ENCODE data around the gene TLX3.
"Not testable (repeated sequence)": the region's sequence is repeated elsewhere in the genome, so short reads cannot be mapped to it uniquely, and the experiment has no call there.

TLX3 gene

DNA sequence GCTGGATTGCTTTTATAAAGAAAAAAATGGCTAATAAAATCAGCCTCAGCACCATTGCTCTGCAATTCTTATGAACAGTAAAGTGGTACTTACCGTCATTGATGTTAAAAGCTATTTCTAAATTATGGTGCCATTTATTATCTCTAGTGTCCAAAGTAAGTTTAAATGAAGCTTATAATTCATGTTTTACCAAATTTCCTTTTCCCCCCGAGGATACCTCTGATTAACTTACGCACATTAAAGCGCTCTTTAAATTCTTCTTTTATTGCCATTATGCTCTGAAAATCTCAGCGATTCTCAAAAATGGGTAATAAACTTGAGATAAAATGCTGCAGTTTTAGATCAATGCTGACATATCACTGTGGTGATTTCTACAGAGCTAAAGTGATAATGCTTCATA, 13.5 kb downstream of the TLX3 start:
- H3K4me3 ChIP-seq (ENCODE audit: low read depth, low read length): no peak overlapping the region

DNA sequence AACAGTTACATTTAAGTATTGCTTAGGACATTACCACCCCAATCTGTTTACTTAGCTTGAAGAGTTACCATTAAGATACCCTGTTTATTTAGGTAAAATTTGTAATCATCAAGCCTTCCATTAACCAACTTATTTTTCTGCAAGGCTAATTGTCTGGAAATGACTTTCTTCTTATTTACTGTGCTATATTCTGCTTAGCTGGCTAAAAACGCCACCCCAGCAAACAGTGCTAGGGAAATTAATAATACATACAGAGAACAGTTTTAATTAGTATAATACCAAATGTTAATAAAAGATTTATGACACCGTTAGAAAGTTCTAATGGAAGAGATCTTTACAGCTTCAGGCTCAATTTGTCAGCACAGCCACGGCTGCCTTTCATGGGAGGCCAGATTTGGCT, 14.0 kb downstream of the TLX3 start:
- H3K4me3 ChIP-seq (ENCODE audit: low read depth, low read length): no peak overlapping the region

DNA sequence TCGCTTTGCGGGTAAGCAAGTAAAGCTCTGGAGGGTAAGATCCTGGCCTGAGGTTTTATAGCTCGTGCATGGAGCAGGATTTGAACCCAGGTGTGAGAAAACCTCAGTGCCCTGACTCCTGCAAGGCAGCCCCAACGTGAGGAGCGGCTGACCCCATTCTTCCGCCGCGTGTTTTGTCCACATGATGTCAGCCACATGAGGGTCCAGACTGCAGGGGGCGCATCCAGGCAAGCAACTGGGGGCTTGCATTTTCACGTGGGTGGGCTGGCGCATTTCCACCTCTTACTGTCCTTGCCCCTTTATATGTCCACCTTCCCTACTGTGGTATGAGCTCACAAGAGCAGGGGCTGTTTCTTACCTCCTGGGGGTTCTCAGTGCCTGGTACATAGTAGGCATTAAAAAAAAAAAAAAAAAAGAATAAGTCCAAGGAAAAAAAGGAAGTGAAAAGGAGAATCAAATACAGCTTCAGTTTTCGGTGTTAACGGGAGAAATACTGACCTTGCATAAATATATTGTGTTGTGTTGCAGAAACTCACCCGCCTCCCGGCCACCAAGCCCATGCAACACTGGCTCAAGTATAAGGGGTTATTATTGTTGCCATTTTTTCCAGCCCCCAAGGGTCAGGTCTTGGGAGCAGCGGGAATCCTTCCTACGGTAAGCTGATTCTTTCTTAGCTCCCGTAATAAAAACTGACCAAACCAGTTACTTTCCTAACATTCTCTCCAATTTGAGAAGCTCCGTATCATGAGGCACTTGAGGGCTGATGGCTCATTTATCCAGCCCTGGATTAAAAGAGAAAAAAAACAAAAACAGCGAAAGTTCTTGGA, 15.0 kb downstream of the TLX3 start:
- H3K4me3 ChIP-seq (ENCODE audit: low read depth, low read length): no peak overlapping the region

DNA sequence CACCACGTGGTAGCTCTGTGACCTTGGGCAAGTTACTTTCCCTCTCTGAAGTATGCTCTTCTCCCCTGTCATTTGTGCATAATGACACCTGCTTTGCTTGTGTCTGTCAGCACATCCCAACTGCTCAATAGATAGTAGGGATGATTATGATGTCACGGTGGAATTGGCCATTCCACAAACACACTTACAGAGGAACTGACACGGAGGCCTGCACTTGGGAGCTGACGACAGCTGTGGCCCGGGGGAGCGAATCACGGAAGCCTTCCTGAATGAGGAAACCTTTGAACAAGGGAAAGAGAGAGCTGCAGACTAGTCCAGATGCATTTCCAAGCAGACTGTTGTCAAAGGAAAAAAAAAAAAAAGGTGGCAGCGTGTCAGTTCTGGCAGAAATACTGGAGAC, 21.0 kb downstream of the TLX3 start:
- no peak overlapping the region for H3K4me3 ChIP-seq (ENCODE audit: low read depth, low read length)

DNA sequence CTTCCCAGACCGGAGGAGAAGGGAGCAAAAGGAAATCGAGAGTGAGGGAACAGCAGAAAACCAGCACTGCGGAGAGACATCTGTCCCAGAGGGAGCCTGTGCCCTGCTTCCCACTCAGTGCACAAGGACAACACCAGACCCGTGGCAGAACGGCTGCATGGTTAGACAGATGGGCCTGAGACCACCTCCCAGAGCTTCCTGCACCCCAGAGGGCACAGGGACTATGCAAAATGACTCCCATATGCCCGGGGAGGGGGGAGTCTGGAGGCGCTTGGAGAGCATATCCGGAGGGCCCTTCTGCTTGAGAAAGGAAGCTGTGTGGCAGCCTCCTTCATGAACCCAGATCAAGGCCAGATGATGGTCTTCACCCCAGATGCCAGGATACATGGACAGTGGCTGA, 26.6 kb downstream of the TLX3 start:
- H3K4me3 ChIP-seq (ENCODE audit: low read depth, low read length): no peak overlapping the region

DNA sequence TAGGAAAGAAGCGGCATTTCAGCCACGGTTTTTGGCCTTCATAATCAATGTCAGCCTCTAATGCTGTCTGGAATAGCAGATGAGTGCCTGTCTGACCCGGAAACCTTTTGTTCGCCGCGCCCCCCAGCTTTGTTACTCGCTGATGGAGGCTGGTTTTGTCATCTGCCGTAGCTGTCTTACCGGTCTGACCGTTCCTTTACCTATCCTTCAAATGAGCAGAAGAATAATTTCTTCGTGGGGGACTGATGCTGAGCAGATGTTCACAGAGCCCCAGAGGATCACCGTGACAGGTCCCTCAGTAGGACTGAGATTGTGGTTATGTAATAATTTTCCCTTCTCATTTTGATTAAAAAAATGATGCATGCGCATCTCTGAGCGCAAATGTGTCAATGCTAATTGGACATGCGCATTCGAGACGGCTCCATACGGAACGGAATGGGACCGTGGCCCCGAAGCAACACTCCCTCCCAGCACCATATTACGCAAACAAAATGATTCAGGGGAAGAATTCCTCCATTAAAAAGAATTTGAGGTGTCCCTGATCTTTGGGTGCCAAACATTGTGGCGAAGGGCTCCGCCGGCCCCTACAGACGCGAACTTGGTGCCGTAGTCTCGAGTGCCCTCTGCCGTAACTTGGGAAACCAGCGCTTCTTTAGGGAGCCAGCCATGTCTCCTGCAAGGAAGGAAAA, 27.6 kb downstream of the TLX3 start:
- H3K4me3 ChIP-seq (ENCODE audit: low read depth, low read length): peak overlapping the region; percentile 2

DNA sequence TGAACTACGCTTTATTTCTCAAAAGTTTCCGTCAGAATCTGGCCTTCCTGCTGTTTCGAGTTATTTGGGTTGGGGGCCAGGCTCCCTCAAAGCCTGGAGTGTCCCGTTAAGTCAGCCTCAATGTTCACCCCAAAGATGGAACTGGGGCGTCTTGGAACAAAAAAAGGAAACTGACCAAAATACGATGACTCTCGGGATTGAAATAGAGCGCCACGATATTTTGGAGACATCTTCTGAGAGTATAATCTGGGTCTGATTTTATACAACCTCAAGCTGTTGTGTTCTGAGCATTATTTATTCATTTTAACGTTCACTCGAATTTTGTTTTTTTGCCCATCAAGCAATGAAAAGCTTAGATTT, 28.1 kb downstream of the TLX3 start:
- peak overlapping the region; percentile 2 for H3K4me3 ChIP-seq (ENCODE audit: low read depth, low read length)

DNA sequence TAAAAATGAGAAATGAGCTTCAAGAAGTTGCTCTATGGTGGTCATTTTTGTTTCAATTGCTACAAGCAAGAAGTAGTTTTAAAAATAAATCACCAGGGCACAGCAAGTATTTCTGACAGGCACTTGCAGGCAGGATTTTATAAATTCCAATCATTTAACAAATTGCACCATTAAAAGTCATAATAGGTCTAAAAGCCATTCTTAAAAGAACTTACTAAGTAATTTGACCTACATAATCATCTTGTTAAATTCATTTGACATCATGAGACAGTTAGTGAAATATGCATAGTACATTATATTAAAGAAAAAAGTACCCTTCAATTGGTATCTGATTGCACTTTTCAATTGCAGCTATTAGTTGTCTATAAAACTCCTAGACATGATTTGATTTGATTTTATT, 31.0 kb downstream of the TLX3 start:
- H3K4me3 ChIP-seq (ENCODE audit: low read depth, low read length): no peak overlapping the region

DNA sequence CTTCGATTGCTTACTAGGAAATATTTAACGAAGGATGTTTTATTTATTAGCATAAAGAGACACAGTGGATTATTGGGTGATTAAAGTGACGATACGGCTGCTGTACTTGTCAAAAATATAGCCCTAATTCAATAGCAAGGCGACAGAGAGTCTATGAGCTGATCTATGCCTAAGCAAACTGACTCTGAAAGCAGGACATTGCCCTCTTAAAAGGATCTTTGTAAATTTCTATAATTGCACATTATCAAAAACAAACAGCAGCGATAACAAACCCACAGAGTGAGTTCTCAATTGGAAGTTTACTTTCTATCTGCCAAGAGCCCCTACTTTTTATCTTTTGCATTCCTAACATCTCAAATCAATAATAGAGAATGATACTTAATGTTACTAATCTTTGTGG, 31.4 kb downstream of the TLX3 start:
- no peak overlapping the region for H3K4me3 ChIP-seq (ENCODE audit: low read depth, low read length)

DNA sequence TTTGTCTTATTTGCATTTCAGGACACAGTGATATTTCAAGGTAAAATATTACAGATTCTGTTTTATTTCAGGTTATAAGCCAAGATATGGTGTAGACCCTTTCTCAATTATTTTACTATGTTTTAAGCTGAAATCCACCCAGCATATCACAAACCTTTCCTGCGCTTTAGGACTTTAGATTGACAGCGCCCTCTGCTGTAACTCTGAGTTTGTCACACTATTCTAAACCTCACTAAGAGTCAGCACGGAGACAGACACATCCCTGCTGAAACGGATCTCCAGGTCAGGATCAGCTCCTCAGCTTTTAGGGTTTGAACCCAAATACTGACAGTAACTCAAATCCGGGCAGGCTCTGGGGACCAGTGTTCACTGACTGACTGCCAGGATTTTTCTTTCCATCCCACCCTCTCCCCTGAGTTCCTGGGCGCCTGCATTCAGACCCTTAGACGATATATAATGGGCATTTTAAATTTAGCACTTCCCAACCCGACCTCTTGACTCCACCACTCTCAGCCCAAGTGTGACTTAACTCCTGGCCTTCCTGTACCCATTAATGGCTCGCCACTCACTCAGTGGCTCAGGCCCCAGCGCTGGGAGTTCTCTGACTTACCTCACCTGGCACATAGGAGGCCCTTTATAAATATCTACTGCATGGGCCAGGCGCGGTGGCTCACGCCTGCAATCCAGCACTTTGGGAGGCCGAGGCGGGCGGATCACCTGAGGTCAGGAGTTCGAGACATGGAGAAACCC, 33.5 kb downstream of the TLX3 start:
- no peak overlapping the region for H3K4me3 ChIP-seq (ENCODE audit: low read depth, low read length)

DNA sequence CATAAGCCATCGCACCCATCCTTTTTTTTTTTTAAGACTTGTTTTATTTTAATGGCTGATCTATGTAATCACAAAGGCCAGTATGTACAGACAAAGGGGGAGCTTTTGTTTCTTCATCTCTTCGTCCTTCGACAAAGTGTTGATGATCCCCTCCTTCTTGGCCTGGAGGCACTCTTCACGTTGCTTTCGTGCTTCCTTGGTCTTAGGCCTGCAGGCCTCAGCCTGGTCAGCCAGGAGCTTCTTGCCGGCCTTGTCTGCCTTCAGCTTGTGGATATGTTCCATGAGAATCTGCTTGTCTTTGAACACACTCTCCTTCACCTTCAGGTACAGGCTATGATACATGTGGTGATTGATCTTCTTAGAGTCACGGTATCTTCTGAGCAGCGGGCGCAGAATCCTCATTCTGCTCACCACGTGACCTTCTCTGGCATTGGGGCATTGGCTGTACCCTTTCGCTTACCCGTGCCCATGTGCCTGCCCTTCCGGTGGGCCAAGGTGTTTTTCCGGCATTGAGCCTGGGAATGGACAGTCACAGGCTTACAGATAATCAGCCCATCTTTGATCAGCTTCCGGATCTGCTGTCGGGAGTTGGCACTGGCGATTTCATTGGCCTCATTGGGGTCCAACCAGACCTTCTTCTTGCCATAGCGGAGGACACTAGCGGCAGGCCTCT, 36.0 kb downstream of the TLX3 start:
- H3K4me3 ChIP-seq (ENCODE audit: low read depth, low read length): no peak overlapping the region

DNA sequence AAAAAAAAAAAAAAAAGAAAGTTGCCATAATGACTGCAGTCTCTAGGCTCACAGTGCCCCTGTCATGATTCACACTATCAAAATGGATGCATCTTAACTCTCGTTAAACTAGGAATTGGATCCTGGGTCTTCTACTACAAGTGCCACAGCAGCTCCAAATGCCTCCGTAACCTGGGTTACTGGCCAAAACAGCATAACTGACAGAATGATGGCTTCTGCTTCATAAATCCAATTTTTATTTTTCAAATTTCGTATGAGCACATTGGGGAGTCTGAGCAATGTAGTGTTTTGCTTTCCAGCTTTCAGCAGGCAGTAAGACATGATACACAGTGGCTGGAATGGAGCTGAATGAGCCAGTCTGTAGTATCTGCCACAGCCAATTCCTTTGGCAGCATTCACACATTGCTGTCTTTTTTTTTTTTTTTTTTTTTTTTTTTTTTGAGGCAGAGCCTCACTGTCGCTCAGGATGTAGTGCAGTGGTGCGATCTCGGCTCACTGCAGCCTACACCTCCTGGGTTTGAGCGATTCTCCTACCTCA, 42.6 kb downstream of the TLX3 start:
- no peak overlapping the region for H3K4me3 ChIP-seq (ENCODE audit: low read depth, low read length)

DNA sequence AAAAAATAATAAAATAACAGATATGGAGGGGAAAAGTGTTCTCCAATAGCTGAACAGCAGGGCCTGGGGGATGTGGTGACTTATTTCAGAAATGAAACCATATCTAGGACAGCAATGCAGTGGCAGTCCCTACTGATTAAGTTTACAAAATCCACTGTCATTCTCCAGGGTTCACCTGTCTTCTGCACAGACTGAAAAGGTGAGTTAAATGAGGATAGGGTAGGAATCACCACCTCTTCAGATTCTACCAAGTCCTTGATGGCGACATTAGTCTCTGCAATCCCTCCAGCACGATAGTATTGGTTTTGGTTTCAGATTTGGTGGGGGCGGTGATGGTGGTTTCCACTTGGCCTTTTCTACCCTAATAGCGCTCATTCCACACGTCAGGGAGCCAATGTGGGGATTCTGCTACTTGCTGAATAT, 46.3 kb downstream of the TLX3 start:
- H3K4me3 ChIP-seq (ENCODE audit: low read depth, low read length): no peak overlapping the region

DNA sequence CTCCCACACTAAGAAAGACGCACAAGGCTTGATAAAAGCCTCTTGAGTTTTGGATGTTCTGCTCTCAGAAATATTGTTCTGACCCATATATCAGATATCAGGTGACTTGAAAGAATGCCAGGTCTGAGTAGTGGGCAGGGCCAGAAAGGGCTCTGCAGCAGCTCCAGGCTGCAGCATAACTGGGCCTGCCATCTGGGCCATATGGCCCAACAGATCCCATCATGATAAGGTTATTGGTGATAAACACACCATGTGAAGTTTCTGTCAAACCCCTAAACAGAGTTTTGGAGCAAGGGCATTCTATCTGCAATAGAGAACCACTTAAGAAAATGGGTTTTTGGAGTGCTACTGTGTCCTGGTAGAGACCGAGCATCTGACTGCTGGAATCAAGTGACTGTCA, 48.8 kb downstream of the TLX3 start:
- H3K4me3 ChIP-seq (ENCODE audit: low read depth, low read length): no peak overlapping the region

DNA sequence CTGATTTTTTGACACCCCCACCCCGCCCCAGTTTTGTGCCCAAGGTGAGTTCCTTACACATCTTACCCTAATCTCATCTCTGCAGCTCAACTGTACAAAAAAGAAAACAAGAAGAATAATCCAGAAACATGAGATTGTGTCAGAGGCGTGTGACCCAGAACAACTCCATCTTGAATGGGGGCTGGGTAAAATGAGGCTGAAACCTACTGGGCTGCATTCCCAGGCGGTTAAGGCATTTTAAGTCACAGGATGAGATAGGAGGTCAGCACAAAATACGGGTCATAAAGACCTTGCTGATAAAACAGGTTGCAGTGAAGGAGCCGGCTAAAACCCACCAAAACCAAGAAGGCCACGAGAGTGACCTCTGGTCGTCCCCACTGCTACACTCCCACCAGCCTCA, 52.1 kb downstream of the TLX3 start:
- H3K4me3 ChIP-seq (ENCODE audit: low read depth, low read length): not testable (repeated sequence)
